HepG2 (cell line): ENCODE data around the gene INHBC. TPM values are rescaled to one million over a fixed set of nuclear protein-coding genes. Genes with fewer than 3 reads are reported as not detected.
A peak's percentile ranks its signal among the peaks of the same experiment; 100 is the strongest.

Experiments used
- ATAC-seq: fragments of 200-7000 bp; cut with Tn5 transposase; 3 replicates; pipeline ENCODE4 v1.9.1; 2020; ENCODE audit warnings: mild to moderate bottlenecking, moderate library complexity
- BruUV-seq: library from RNA; stranded (reverse); fragments of 400-500 nt; replicated peaks from 2 replicates; lab custom pipeline; 2021; lab: Mats Ljungman, UMichigan
- CTCF ChIA-PET: fragments of 300-600 bp; formaldehyde crosslinking; extraction: SDS; loops from one replicate; lab custom pipeline; 2021; ENCODE audit warnings: low total read pairs, inconsistent platforms, low intra/inter-chr PET ratio; lab: Yijun Ruan, JAX
- POLR2A ChIA-PET: fragments of 350-600 bp; sonication (Branson Sonifier 250); formaldehyde crosslinking; loops from one replicate; lab custom pipeline; 2020; ENCODE audit warnings: antibody characterized with exemption, inconsistent platforms; lab: Yijun Ruan, JAX
- DNase-seq: peaks from one replicate; pipeline ENCODE4 v3.0.0-alpha.2; 2015; ENCODE audit warnings: low spot score
- FAIRE-seq: peaks from 3 replicates; lab custom pipeline; 2011; peaks lifted over from hg19 to GRCh38; lab: Jason Lieb, UNC
- H2AFZ ChIP-seq: one replicate; pipeline ENCODE4 v1.6.1; 2011; ENCODE audit warnings: low read length, inconsistent platforms
- H3K27ac ChIP-seq: fragments of 300-600 bp; 3 replicates; pipeline ENCODE4 v1.8.0; 2011; ENCODE audit warnings: mixed run types, mild to moderate bottlenecking, mixed read lengths, low read length, inconsistent platforms; ENCODE audit not compliant: insufficient read depth; ENCODE audit errors: extremely low read length
- H3K27me3 ChIP-seq, 2 experiments: fragments of 200-600 bp in 1 of 2; 2 replicates in 1 of 2; 3 replicates in 1 of 2; pipeline versions ENCODE4 v1.6.0 to v1.8.0; 2011; ENCODE audit warnings: low read length in 2 of 2, mild to moderate bottlenecking in 2 of 2, moderate library complexity in 2 of 2, inconsistent platforms in 1 of 2; ENCODE audit not compliant: insufficient read depth in 2 of 2, control insufficient read depth in 1 of 2
- H3K36me3 ChIP-seq, 2 experiments: fragments of 200-600 bp in 1 of 2; replicated peaks in 1 of 2; 2 replicates in 1 of 2; 3 replicates in 1 of 2; pipeline versions ENCODE4 v1.5.1 to v1.8.0; 2011; ENCODE audit warnings: low read length in 2 of 2, inconsistent platforms in 1 of 2; ENCODE audit not compliant: insufficient read depth in 2 of 2, control insufficient read depth in 1 of 2
- H3K4me1 ChIP-seq: 2 replicates; pipeline ENCODE4 v1.5.1; 2012; ENCODE audit warnings: low read length, inconsistent platforms; ENCODE audit not compliant: insufficient read depth
- H3K4me2 ChIP-seq: 2 replicates; pipeline ENCODE4 v1.6.0; 2011; ENCODE audit warnings: low read depth, low read length, inconsistent platforms
- H3K4me3 ChIP-seq, 3 experiments: fragments of 200-600 bp in 1 of 3; sonication (generic), shearing (Covaris generic) in 1 of 3; replicated peaks in 1 of 3; 2 replicates each; pipeline ENCODE4 v1.5.1; 2011 to 2016; ENCODE audit warnings: low read length in 3 of 3, inconsistent platforms in 2 of 3, low read depth in 2 of 3, mild to moderate bottlenecking in 2 of 3, control low read depth in 1 of 3, mixed read lengths in 1 of 3; ENCODE audit not compliant: insufficient read depth in 1 of 3
- H3K79me2 ChIP-seq: one replicate; pipeline ENCODE4 v1.6.1; 2011; ENCODE audit warnings: low read length, inconsistent platforms; ENCODE audit not compliant: insufficient read depth
- H3K9ac ChIP-seq: 2 replicates; pipeline ENCODE4 v1.6.0; 2011; ENCODE audit warnings: mild to moderate bottlenecking, low read depth, low read length, inconsistent platforms; ENCODE audit not compliant: insufficient read depth
- H3K9me3 ChIP-seq: 2 replicates; pipeline ENCODE4 v1.5.1; 2012; ENCODE audit warnings: mild to moderate bottlenecking, low read length
- H4K20me1 ChIP-seq: 2 replicates; pipeline ENCODE4 v1.6.0; 2011; ENCODE audit warnings: inconsistent platforms, mild to moderate bottlenecking, low read length, moderate library complexity; ENCODE audit not compliant: insufficient read depth
- ARID4A ChIP-seq: sonication (generic); formaldehyde crosslinking; IDR thresholded peaks from 2 replicates; pipeline ENCODE4 v1.5.0; 2020; ENCODE audit warnings: mild to moderate bottlenecking, missing genetic modification reagents, borderline replicate concordance
- MAF1 ChIP-seq: sonication (generic); formaldehyde crosslinking; IDR thresholded peaks from 2 replicates; pipeline ENCODE4 v1.5.0; 2020; ENCODE audit warnings: missing genetic modification reagents, borderline replicate concordance
- MAFK ChIP-seq, 2 experiments: IDR thresholded peaks in 1 of 2; conservative IDR thresholded peaks in 1 of 2; 2 replicates each; pipeline ENCODE4 v1.6.1; 2011; ENCODE audit warnings: improper control_type of control experiment in 2 of 2, low read length in 2 of 2
- XBP1 ChIP-seq: sonication (generic); formaldehyde crosslinking; IDR thresholded peaks from 2 replicates; pipeline ENCODE4 v1.5.0; 2020; ENCODE audit warnings: missing genetic modification reagents
- ZNF101 ChIP-seq: sonication (generic); formaldehyde crosslinking; IDR thresholded peaks from 2 replicates; pipeline ENCODE4 v1.4.0; 2020; ENCODE audit warnings: mild to moderate bottlenecking, low read depth, missing genetic modification reagents, borderline replicate concordance
- ZNF224 ChIP-seq: sonication (generic); formaldehyde crosslinking; IDR thresholded peaks from 2 replicates; pipeline ENCODE4 v1.5.0; 2020; ENCODE audit warnings: mild to moderate bottlenecking, missing genetic modification reagents
- WGBS: methylation state at CpG from one replicate; pipeline ENCODE4 v1.1.6; 2017; ENCODE audit warnings: low lambda C conversion rate; 5-methylcytosine and 5-hydroxymethylcytosine counted together
- in situ Hi-C: cut with HindIII; loops from 2 replicates; pipeline ENCODE4 v1.10.0; 2017; ENCODE audit warnings: low pct_unique_long_range_greater_than_20kb; ENCODE audit not compliant: extremely low pct_ligation_motif_present
- intact Hi-C: fragments of 100-400 bp; cut with micrococcal nuclease; formaldehyde crosslinking; loops from one replicate; pipeline ENCODE4 v1.10.0; 2022; ENCODE audit not compliant: unreplicated experiment
- polyA plus RNA-seq, 8 experiments: library from polyadenylated mRNA; depleted of rRNA in 3 of 8; stranded (reverse) in 7 of 8; unstranded in 1 of 8; fragments of >200 nt; fragmentation: Illumina TruSeq in 4 of 8; extraction: Trizol in 4 of 8; gene quantifications; 2 replicates each; pipeline versions ENCODE4 v1.2.1 to v1.2.3, GENCODE V29; 2011 to 2016; ENCODE audit warnings: low read depth in 4 of 8, missing spikeins in 1 of 8, mixed read lengths in 1 of 8; ENCODE audit not compliant: insufficient read depth in 1 of 8
- total RNA-seq, 5 experiments: library from RNA; depleted of rRNA; stranded (reverse); fragments of >200 nt; fragmentation: Illumina TruSeq; extraction: Trizol; gene quantifications; 2 replicates each; pipeline ENCODE4 v1.2.3, GENCODE V29; 2016; ENCODE audit warnings: low read depth in 1 of 5

Gene INHBC
- total and polyA plus RNA-seq, 2 of the 13 experiments (the other 11 are each of a cell fraction or from before 2014, with no cell fraction given), result 1.8 to 13.8 TPM

- no peak for TF ChIP-seq MAF1 (CRISPR knock-in tag)
- TF ChIP-seq ZNF224 (CRISPR knock-in tag), result no peak
- TF ChIP-seq, all 625 proteins: peak for 0
Measured at GRCh38 chr12:57388425-57388824, 46.2 kb upstream of the INHBC start (continued).

- Histone ChIP-seq H3K79me2 (no peaks in the 10 kb centered on the region), H3K4me1 (no peaks in the 10 kb centered on the region), H3K9ac (no peak overlapping the region), H3K36me3 (peaks cover 0 to 4% of the 10 kb centered on the region in 2 experiments; a peak in 1 of 5 replicates), H3K27me3 (no peaks in the 10 kb centered on the region), H3K4me2 (no peak overlapping the region), H3K9me3 (no peaks in the 10 kb centered on the region), H2AFZ (no peak overlapping the region), H4K20me1 (no peaks in the 10 kb centered on the region), H3K4me3 (no peak overlapping the region), H3K27ac (no peak overlapping the region)
- in situ Hi-C loops, result no loop called here
- WGBS, result 54% methylated on average over 3 of the region's 3 CpGs
- intact Hi-C loops, result no loop called here
- ATAC-seq (no peak), FAIRE-seq (no peak), DNase-seq (no peak)
- CTCF ChIA-PET, result no interaction called here
- BruUV-seq, result no TSS peak
- POLR2A ChIA-PET, result no interaction called here
- no peak for TF ChIP-seq ARID4A (CRISPR knock-in tag)
- TF ChIP-seq XBP1, result no peak
- TF ChIP-seq MAFK (conservative IDR thresholded peaks at IDR 0.05 in 1 of 2, IDR thresholded peaks at IDR 0.05 in 1 of 2; ENCODE audit: low read length in 2 of 2), result peak in 1 of 2 experiments; percentile 14; a peak in 1 of 4 replicates
- TF ChIP-seq ZNF101, result no peak
Measured at GRCh38 chr12:57389033-57389432, 45.6 kb upstream of the INHBC start.
